Loucy (cell line): ENCODE data around the gene PLEKHA6.

Experiments
- H2AFZ ChIP-seq: fragments of 200-600 bp; sonication (generic); 2 replicates; pipeline ENCODE4 v1.6.0; 2016; ENCODE audit warnings: antibody characterized with exemption, mild to moderate bottlenecking, low read length, moderate library complexity
- H3F3A ChIP-seq: fragments of 200-600 bp; 2 replicates; pipeline ENCODE4 v1.6.0; 2016; ENCODE audit warnings: antibody characterized with exemption, low read depth, mild to moderate bottlenecking
- H3K27me3 ChIP-seq: fragments of 200-600 bp; sonication (generic); 2 replicates; pipeline ENCODE4 v1.6.1; 2014; ENCODE audit warnings: low read length, mild to moderate bottlenecking; ENCODE audit not compliant: insufficient read depth, poor library complexity, severe bottlenecking
- H3K36me3 ChIP-seq: fragments of 200-600 bp; sonication (generic); 2 replicates; pipeline ENCODE4 v1.6.1; 2016; ENCODE audit warnings: low read length; ENCODE audit not compliant: insufficient read depth
- H3K4me1 ChIP-seq: fragments of 200-600 bp; sonication (generic); 2 replicates; pipeline ENCODE4 v1.5.1; 2014; ENCODE audit warnings: low read length, mild to moderate bottlenecking; ENCODE audit not compliant: insufficient read depth, poor library complexity, severe bottlenecking
- H3K4me2 ChIP-seq: fragments of 200-600 bp; sonication (generic); 2 replicates; pipeline ENCODE4 v1.6.0; 2014; ENCODE audit warnings: antibody characterized with exemption, low read length, low read depth, mild to moderate bottlenecking; ENCODE audit not compliant: poor library complexity, severe bottlenecking
- H3K4me3 ChIP-seq: fragments of 200-600 bp; sonication (generic); 2 replicates; pipeline ENCODE4 v1.5.1; 2014; ENCODE audit warnings: low read length, mild to moderate bottlenecking, mixed read lengths; ENCODE audit not compliant: poor library complexity, severe bottlenecking
- H3K79me2 ChIP-seq: fragments of 200-600 bp; sonication (generic); 2 replicates; pipeline ENCODE4 v1.6.1; 2014; ENCODE audit warnings: low read length; ENCODE audit not compliant: insufficient read depth
- H3K9ac ChIP-seq: fragments of 200-600 bp; sonication (generic); 2 replicates; pipeline ENCODE4 v1.6.0; 2014; ENCODE audit warnings: mild to moderate bottlenecking, low read depth, low read length, moderate library complexity; ENCODE audit not compliant: poor library complexity, severe bottlenecking
- H3K9me2 ChIP-seq: fragments of 200-600 bp; sonication (generic); replicated peaks from 2 replicates; pipeline ENCODE4 v1.6.1; 2016; ENCODE audit warnings: low read depth, low read length, mixed read lengths
- H3K9me3 ChIP-seq: fragments of 200-600 bp; sonication (generic); 2 replicates; pipeline ENCODE4 v1.6.1; 2014; ENCODE audit warnings: mild to moderate bottlenecking, antibody characterized with exemption, low read length, low read depth; ENCODE audit not compliant: insufficient read depth
- H4K20me1 ChIP-seq: fragments of 200-600 bp; sonication (generic); 2 replicates; pipeline ENCODE4 v1.6.0; 2014; ENCODE audit warnings: antibody characterized with exemption, low read length, mild to moderate bottlenecking; ENCODE audit not compliant: insufficient read depth, poor library complexity, severe bottlenecking
- EZH2phosphoT487 ChIP-seq: fragments of 200-600 bp; IDR thresholded peaks from 2 replicates; pipeline ENCODE4 v1.6.1; 2018; ENCODE audit warnings: antibody characterized with exemption, mild to moderate bottlenecking, moderate library complexity, borderline replicate concordance
- TF ChIP-seq, protein P1 (sequence below): fragments of 200-600 bp; sonication (generic); conservative IDR thresholded peaks from 2 replicates; pipeline ENCODE4 v1.5.1; 2014; ENCODE audit warnings: mild to moderate bottlenecking, antibody characterized with exemption, low read length

PLEKHA6 gene

DNA sequence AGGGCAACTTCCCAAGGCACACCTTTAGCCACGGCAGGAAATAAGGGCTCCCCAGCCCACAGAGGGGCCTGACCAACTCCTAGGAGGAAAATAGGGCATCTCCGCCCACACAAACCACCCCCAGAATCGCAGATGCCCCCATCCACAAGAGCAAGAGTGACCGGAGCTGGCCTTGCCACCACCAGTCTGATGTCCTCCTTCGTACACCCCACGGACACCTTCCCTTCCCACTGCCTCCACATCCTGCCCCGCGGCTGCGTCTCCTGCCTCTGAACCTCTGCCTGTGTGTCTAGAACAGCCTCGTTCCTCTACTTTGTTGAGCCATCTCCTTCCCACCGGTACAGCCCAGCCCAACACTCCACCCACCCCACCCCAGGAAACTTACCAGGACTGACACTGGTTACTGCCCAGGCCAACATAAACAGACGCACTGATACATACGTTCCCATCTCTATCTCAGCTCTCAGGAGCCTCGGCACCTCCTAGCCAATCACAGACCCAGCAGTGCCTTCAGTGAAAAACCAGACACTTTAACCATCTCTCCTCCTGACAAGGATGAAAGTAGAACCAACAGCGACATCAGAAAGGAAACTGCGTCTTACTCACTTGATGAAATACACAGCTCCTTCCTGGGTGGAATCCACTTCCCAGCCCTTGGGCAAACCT is 7.6 kb upstream of the PLEKHA6 start:
- Histone ChIP-seq H3K4me1 (peaks cover 14% of the 10 kb centered on the region), H3K79me2 (no peaks in the 10 kb centered on the region), H3F3A (no peaks in the 10 kb centered on the region), H2AFZ (no peak overlapping the region), H3K9ac (no peak overlapping the region), H3K9me3 (no peaks in the 10 kb centered on the region), H3K4me2 (no peak overlapping the region), H3K4me3 (no peak overlapping the region), H3K9me2 (no peaks in the 10 kb centered on the region), H4K20me1 (no peaks in the 10 kb centered on the region), H3K36me3 (no peaks in the 10 kb centered on the region), H3K27me3 (no peaks in the 10 kb centered on the region)
- TF ChIP-seq, protein P1, sequence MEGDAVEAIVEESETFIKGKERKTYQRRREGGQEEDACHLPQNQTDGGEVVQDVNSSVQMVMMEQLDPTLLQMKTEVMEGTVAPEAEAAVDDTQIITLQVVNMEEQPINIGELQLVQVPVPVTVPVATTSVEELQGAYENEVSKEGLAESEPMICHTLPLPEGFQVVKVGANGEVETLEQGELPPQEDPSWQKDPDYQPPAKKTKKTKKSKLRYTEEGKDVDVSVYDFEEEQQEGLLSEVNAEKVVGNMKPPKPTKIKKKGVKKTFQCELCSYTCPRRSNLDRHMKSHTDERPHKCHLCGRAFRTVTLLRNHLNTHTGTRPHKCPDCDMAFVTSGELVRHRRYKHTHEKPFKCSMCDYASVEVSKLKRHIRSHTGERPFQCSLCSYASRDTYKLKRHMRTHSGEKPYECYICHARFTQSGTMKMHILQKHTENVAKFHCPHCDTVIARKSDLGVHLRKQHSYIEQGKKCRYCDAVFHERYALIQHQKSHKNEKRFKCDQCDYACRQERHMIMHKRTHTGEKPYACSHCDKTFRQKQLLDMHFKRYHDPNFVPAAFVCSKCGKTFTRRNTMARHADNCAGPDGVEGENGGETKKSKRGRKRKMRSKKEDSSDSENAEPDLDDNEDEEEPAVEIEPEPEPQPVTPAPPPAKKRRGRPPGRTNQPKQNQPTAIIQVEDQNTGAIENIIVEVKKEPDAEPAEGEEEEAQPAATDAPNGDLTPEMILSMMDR = no peak
- TF ChIP-seq EZH2phosphoT487 = no peak

DNA sequence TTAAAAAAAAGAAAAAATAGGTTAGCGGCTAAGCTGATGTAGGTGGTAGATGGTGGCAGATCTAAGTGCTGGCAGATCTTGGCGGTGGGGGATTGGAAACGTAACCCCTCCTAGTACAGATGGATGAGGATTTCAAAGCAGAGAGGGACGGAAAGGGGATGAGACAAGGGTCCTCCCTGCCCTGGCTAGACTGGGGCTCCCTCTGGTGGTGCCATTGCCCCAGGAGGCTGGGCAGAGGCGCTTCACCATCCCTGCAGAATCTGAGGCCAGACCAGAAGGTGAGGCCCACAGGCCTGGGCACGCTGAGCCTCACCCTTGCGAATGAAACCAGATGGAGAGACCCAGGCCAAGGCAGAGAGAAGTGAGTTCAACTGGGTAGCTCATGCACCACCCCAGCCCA is 7.0 kb upstream of the PLEKHA6 start:
- Histone ChIP-seq H3K4me1 (peaks cover 14% of the 10 kb centered on the region), H3K9me2 (no peaks in the 10 kb centered on the region), H3K4me3 (no peak overlapping the region), H3K36me3 (no peaks in the 10 kb centered on the region), H3F3A (no peaks in the 10 kb centered on the region), H3K9me3 (no peaks in the 10 kb centered on the region), H3K4me2 (no peak overlapping the region), H3K79me2 (no peaks in the 10 kb centered on the region), H4K20me1 (no peaks in the 10 kb centered on the region), H3K27me3 (no peaks in the 10 kb centered on the region), H2AFZ (no peak overlapping the region), H3K9ac (no peak overlapping the region)
- TF ChIP-seq, protein P1 = peak; percentile 65
- no peak for TF ChIP-seq EZH2phosphoT487

DNA sequence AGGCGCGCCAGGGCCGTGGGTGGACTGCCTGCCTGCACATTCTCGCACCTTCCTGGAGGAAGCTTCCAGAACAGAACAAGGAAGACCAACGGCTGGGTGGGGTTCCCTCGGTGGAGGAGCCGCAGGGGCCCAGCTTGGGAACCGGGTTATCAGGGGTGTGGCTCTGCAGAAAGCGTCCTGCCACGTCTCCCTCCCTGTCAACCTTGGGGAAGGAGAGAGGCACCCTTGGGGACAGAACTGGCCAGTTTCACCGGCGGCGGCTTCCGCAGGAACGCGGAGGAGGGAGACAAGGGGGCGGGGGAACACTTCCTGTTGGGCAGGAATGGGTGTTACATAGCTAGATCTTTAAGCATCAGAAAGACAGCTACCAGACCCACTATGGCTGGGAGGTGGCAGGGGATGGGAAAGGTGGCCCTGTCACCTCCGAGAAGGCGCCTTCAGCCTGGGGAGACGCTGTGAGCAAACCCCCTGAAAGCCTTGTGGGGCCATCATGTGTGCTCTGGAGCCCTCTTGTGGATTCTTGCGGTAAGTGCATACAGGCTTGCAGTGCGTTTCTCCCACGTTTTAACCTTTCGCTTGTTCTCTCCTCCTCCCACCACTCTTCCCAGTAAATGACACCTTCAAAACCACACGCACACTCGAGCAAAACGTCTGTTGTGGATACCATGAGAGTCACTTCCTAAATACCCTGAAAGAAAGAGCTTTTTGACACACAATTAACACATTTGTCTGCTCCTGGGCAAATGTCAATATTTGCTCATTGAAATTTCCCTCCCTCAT is 3.8 kb upstream of the PLEKHA6 start:
- Histone ChIP-seq H3F3A (no peaks in the 10 kb centered on the region), H3K4me1 (peaks cover 28% of the 10 kb centered on the region), H3K4me3 (peak overlapping the region; percentile 70), H4K20me1 (no peaks in the 10 kb centered on the region), H3K4me2 (peak overlapping the region; percentile 95), H3K79me2 (no peaks in the 10 kb centered on the region), H3K9ac (peak overlapping the region; percentile 63), H2AFZ (peak overlapping the region; percentile 91), H3K27me3 (no peaks in the 10 kb centered on the region), H3K9me3 (no peaks in the 10 kb centered on the region), H3K9me2 (no peaks in the 10 kb centered on the region), H3K36me3 (no peaks in the 10 kb centered on the region)
- TF ChIP-seq EZH2phosphoT487 = no peak
- TF ChIP-seq, protein P1 = peak; percentile 99
